ENCODE measurements around the gene SEMA5A.

SEMA5A gene

DNA sequence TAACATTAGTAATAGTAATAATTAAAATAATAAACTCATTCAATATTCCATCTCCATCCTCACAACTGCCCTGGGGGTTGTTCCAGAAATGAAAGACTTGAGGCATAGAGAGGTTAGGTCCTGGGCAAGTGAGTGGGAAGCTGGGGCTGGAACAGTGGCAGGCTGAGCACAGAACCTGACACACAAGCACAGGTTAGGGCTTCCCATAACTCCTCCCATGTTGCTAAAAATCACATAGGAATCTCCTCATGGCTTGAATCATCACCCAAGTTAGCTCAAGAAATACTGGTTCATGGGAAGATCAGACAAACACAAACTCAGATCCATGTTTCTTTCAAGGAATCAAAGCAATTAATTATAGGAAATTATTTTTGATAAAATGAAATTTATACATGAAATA is 487.7 kb downstream of the SEMA5A start:
- H3K9me3 ChIP-seq (replicated peaks; ENCODE audit: insufficient read depth, low read length), result no peaks in the 10 kb centered on the region
- H3K79me2 ChIP-seq (ENCODE audit: low read length), result no peaks in the 10 kb centered on the region
- no peak overlapping the region for H3K9ac ChIP-seq (ENCODE audit: low read length)
- H3K27ac ChIP-seq (ENCODE audit: low read length), result no peak overlapping the region
- TF ChIP-seq EZH2phosphoT487 (IDR thresholded peaks at IDR 0.05; ENCODE audit: low read length) (no peak), EZH2 (optimal IDR thresholded peaks at IDR 0.05; ENCODE audit: low read depth, low read length) (no peak)
- TF ChIP-seq, protein P1, sequence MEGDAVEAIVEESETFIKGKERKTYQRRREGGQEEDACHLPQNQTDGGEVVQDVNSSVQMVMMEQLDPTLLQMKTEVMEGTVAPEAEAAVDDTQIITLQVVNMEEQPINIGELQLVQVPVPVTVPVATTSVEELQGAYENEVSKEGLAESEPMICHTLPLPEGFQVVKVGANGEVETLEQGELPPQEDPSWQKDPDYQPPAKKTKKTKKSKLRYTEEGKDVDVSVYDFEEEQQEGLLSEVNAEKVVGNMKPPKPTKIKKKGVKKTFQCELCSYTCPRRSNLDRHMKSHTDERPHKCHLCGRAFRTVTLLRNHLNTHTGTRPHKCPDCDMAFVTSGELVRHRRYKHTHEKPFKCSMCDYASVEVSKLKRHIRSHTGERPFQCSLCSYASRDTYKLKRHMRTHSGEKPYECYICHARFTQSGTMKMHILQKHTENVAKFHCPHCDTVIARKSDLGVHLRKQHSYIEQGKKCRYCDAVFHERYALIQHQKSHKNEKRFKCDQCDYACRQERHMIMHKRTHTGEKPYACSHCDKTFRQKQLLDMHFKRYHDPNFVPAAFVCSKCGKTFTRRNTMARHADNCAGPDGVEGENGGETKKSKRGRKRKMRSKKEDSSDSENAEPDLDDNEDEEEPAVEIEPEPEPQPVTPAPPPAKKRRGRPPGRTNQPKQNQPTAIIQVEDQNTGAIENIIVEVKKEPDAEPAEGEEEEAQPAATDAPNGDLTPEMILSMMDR (IDR thresholded peaks at IDR 0.05; ENCODE audit: low read length), result no peak
- H3K27me3 ChIP-seq (replicated peaks; ENCODE audit: insufficient read depth, low read length), result no peaks in the 10 kb centered on the region
- H3K36me3 ChIP-seq (replicated peaks; ENCODE audit: insufficient read depth, low read length), result no peaks in the 10 kb centered on the region
- no peak overlapping the region for H3K4me3 ChIP-seq (ENCODE audit: low read length)
- H3K4me1 ChIP-seq (ENCODE audit: low read length), result no peaks in the 10 kb centered on the region
- H4K20me1 ChIP-seq (ENCODE audit: insufficient read depth, low read length), result no peaks in the 10 kb centered on the region
- DNase-seq, result no peak
- no peak overlapping the region for H3K4me2 ChIP-seq (ENCODE audit: low read depth, low read length)
- no peaks in the 10 kb centered on the region for H3K9me2 ChIP-seq (replicated peaks; ENCODE audit: insufficient read depth, low read length)
- H3F3A ChIP-seq (ENCODE audit: insufficient read depth, low read length), result no peaks in the 10 kb centered on the region
- no peak overlapping the region for H2AFZ ChIP-seq (ENCODE audit: low read length)

DNA sequence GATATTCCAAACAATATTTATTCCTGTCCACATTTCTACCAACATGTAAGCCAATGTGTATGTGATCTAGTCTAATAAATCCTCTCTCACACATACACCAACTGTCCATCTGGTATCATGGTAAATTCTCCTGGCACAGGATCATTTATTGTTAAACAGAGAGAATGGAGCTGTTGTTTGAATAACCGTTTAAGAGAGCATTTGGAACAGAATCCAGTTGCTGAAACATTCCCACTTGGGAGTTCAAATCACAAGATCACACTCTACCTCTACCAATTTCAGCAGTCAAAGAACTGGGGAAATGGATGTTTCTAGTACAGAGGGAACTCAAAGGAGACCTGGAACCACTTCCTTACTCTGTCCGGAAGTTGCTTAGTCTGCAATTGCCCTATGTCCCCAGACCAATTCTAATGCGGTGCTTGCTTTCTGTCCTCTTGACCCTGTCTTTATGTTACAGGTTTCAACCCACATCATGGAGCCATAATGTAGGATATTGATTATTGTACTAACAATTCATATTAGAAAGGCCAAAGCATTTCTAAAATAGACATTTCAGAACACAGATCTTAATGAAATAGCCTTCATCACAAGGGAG is 488.4 kb downstream of the SEMA5A start:
- H3K4me1 ChIP-seq (ENCODE audit: low read length), result no peaks in the 10 kb centered on the region
- no peak overlapping the region for H3K9ac ChIP-seq (ENCODE audit: low read length)
- no peak overlapping the region for H2AFZ ChIP-seq (ENCODE audit: low read length)
- H3K27ac ChIP-seq (ENCODE audit: low read length), result no peak overlapping the region
- H3K9me3 ChIP-seq (replicated peaks; ENCODE audit: insufficient read depth, low read length), result no peaks in the 10 kb centered on the region
- no peaks in the 10 kb centered on the region for H3K9me2 ChIP-seq (replicated peaks; ENCODE audit: insufficient read depth, low read length)
- H3F3A ChIP-seq (ENCODE audit: insufficient read depth, low read length), result no peaks in the 10 kb centered on the region
- DNase-seq, result no peak
- H3K4me3 ChIP-seq (ENCODE audit: low read length), result no peak overlapping the region
- H3K27me3 ChIP-seq (replicated peaks; ENCODE audit: insufficient read depth, low read length), result no peaks in the 10 kb centered on the region
- H4K20me1 ChIP-seq (ENCODE audit: insufficient read depth, low read length), result no peaks in the 10 kb centered on the region
- TF ChIP-seq, protein P1 (IDR thresholded peaks at IDR 0.05; ENCODE audit: low read length), result no peak
- no peak overlapping the region for H3K4me2 ChIP-seq (ENCODE audit: low read depth, low read length)
- no peaks in the 10 kb centered on the region for H3K36me3 ChIP-seq (replicated peaks; ENCODE audit: insufficient read depth, low read length)
- no peaks in the 10 kb centered on the region for H3K79me2 ChIP-seq (ENCODE audit: low read length)

DNA sequence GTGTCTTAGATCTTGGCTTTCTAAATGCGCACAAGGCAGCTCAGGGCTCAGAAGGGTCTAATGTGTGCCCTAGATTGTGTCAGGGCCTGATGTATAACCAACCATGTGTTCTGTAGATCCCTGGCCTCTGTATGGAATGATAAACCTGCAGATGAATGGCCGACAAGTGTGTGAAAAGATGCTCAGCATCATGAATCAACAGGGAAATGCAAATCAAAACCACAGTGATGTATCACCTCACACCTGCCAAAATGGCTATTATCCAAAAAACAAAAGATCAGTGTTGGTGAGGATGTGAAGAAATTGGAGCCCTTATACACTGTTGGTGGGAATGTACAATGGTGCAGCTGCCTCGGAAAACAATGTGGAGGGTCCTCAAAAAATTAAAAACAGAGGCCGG is 489.8 kb downstream of the SEMA5A start:
- Histone ChIP-seq H3K9me2 (replicated peaks; ENCODE audit: insufficient read depth, low read length) (no peaks in the 10 kb centered on the region), H3K4me3 (ENCODE audit: low read length) (no peak overlapping the region), H3K36me3 (replicated peaks; ENCODE audit: insufficient read depth, low read length) (no peaks in the 10 kb centered on the region), H3K27ac (ENCODE audit: low read length) (no peak overlapping the region), H3K9ac (ENCODE audit: low read length) (no peak overlapping the region), H3K4me1 (ENCODE audit: low read length) (no peaks in the 10 kb centered on the region), H3K4me2 (ENCODE audit: low read depth, low read length) (no peak overlapping the region), H3K9me3 (replicated peaks; ENCODE audit: insufficient read depth, low read length) (no peaks in the 10 kb centered on the region), H3K27me3 (replicated peaks; ENCODE audit: insufficient read depth, low read length) (no peaks in the 10 kb centered on the region), H3F3A (ENCODE audit: insufficient read depth, low read length) (no peaks in the 10 kb centered on the region), H2AFZ (ENCODE audit: low read length) (no peak overlapping the region), H3K79me2 (ENCODE audit: low read length) (no peaks in the 10 kb centered on the region), H4K20me1 (ENCODE audit: insufficient read depth, low read length) (no peaks in the 10 kb centered on the region)
- DNase-seq, result no peak
- TF ChIP-seq EZH2phosphoT487 (IDR thresholded peaks at IDR 0.05; ENCODE audit: low read length) (no peak), EZH2 (optimal IDR thresholded peaks at IDR 0.05; ENCODE audit: low read depth, low read length) (no peak)
- TF ChIP-seq, protein P1 (IDR thresholded peaks at IDR 0.05; ENCODE audit: low read length), result no peak

Data from MM.1S (cell line).